ENCODE results near the gene PSMD6. TPM values are rescaled to one million over a fixed set of nuclear protein-coding genes. Genes with fewer than 3 reads are reported as not detected.
A peak's percentile ranks its signal among the peaks of the same experiment; 100 is the strongest.

PSMD6 gene
- total RNA-seq, 1 donor from 2014 or later = 137 TPM

DNA sequence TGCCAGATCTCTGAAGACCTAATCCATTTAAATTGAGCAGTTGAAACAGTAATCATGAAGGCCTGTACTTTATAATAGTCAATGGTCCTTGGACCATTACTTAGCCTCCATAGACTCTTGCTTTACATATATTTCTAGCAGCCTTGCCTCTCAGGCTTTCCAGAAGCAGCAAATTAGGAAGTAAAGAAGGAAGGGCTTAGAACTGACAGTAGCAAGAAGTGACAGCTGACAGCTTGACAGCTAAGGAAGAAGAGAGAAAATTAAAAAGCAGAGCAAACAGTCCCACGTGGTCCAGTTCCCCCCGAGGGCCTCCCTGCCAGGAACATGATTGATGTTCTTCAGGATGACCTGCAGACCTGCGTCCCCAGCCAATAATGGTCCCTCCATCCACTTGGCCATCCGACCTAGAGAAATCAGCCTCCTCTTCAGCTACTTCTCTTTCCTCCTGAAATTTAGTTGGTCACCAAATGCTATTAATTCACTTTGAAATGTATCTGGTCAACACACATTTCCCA lies 15.0 kb upstream of the PSMD6 start:
- H3K4me3 Mint-ChIP-seq = no peak overlapping the region
- intact Hi-C loops (cut with micrococcal nuclease) = no loop called here
- no peak for DNase-seq (ENCODE audit: low spot score)
- H3K27ac Mint-ChIP-seq = no peak overlapping the region
- no peaks in the 10 kb centered on the region for H3K36me3 Mint-ChIP-seq (ENCODE audit: low read depth)
- peaks cover 13% of the 10 kb centered on the region for H3K27me3 Mint-ChIP-seq (ENCODE audit: insufficient read depth)
- H3K9me3 Mint-ChIP-seq = peaks cover 7% of the 10 kb centered on the region
- H3K4me1 Mint-ChIP-seq (ENCODE audit: low read depth) = no peaks in the 10 kb centered on the region

DNA sequence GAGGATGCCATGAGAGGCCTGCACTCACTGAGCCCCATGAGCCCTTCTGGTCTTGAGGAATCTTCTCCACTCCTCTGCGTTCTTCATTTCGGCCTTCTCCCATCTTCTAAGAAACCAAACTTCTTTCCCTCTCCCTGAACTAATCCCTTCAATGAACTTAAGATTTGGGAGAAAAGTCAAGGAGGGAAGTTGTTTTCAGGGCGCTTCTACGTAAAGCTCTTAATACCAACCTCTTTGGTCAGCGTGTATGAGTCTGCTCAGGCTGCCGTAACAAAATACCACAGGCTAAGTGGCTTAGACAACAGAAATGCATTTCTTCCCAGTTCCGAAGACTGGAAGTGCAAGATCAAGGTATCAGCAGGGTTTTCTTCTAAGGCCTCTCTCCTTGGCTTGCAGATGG lies 13.8 kb upstream of the PSMD6 start:
- intact Hi-C loops (cut with micrococcal nuclease) = no loop called here
- no peaks in the 10 kb centered on the region for H3K36me3 Mint-ChIP-seq (ENCODE audit: low read depth)
- peaks cover 7% of the 10 kb centered on the region for H3K9me3 Mint-ChIP-seq
- H3K27ac Mint-ChIP-seq = no peak overlapping the region
- DNase-seq (ENCODE audit: low spot score) = no peak
- H3K4me3 Mint-ChIP-seq = no peak overlapping the region
- peaks cover 11% of the 10 kb centered on the region for H3K27me3 Mint-ChIP-seq (ENCODE audit: insufficient read depth)
- no peaks in the 10 kb centered on the region for H3K4me1 Mint-ChIP-seq (ENCODE audit: low read depth)

DNA sequence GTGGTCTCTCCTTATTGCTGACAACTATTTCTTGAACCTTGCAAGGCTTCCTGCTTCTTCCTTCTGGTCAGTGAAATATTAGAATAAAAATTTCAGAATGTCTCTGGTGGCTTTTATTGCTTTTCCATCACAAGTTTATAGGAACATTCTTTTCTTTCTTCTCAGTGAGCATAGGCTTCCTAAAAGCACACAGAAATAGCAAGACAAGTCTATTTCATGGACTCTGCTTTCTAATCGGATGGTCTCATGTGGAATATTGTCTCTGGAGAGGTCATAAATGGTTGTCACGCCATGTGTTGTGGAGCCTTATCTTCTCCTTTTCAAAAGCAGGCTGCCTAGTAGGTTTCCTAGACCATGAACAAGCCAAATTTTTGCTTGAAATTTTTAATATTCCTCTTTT lies 9.8 kb upstream of the PSMD6 start:
- Mint-ChIP-seq H3K4me3 (no peak overlapping the region), H3K27me3 (ENCODE audit: insufficient read depth) (peaks cover 22% of the 10 kb centered on the region), H3K27ac (no peak overlapping the region), H3K36me3 (ENCODE audit: low read depth) (peaks cover 3% of the 10 kb centered on the region), H3K9me3 (peaks cover 7% of the 10 kb centered on the region), H3K4me1 (ENCODE audit: low read depth) (peaks cover 7% of the 10 kb centered on the region)
- DNase-seq (ENCODE audit: low spot score) = no peak
- intact Hi-C loops (cut with micrococcal nuclease) = loop anchor here (5.0 kb wide), 1 partner anchor 319 kb away; no protein-coding TSS in a partner anchor

DNA sequence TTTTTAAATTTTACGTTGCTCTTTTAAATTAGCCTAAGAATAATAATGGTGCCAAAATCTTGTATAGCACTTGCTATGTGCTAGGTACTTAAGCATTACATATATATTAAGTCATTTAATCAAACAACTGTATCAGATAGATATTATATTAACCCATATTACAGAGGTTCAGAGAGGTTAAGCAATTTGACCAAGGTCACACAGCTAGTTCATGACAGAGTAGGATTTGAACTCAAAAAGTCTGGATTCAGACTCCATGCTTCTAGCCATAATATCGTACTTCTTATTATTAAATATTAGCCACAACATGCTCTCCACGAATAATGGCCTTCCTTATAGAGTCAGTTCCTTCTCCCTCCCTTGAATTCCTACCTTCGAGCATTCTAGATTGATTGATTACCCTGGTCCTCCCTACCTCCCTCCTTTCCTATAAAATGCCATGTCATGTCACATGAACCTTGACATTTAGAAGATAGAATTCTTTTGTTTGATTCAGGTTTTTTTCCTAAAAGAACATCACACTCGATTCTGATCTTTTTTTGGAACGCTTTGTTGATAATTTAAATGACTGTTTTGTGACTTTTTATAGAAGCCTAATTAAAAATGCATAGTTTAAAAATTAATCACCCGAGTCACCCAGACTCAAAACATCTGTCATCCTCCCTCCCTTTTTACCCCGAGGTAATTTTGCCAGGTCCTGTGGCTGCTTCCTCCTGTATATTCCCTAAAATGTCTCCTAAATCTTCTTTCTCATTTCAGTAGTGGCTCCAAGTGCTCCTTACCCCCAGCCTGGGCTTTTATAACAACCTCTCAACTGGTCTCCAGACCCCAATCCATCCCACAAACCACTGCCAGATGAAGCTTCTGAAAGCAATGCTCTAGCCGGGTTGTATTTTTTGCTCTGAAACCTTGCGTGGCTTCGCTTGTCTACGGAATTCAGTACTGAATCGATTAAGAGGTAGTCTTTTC lies 8.5 kb upstream of the PSMD6 start:
- Mint-ChIP-seq H3K36me3 (ENCODE audit: low read depth) (peaks cover 3% of the 10 kb centered on the region), H3K4me1 (ENCODE audit: low read depth) (peaks cover 7% of the 10 kb centered on the region), H3K9me3 (peaks cover 7% of the 10 kb centered on the region), H3K27ac (no peak overlapping the region), H3K27me3 (ENCODE audit: insufficient read depth) (peaks cover 33% of the 10 kb centered on the region), H3K4me3 (no peak overlapping the region)
- intact Hi-C loops (cut with micrococcal nuclease) = loop anchor here (5.0 kb wide), 1 partner anchor 320 kb away; no protein-coding TSS in a partner anchor
- DNase-seq (ENCODE audit: low spot score) = no peak

DNA sequence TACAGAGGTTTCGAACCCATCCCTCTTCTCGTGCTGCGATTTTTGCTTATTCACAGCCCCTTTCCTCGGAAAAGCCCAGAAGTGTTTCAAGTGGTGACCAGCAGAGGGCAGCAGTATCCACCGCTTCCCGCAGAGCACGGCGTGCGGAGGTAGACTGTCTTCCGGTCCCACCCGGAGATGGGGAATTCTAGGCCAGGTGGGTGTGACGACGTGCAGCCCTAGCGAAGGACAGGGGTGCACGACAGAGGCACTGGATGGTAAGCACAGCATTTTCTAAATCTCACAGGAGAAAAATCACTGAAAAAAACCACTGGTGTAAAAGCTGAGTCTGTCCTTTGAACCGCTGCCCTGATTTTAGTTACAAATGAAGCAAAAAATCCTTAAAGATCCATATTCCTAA lies 7.4 kb upstream of the PSMD6 start:
- Mint-ChIP-seq H3K27me3 (ENCODE audit: insufficient read depth) (peaks cover 33% of the 10 kb centered on the region), H3K9me3 (peaks cover 7% of the 10 kb centered on the region), H3K27ac (peak overlapping the region; percentile 49), H3K4me1 (ENCODE audit: low read depth) (peaks cover 7% of the 10 kb centered on the region), H3K36me3 (ENCODE audit: low read depth) (peaks cover 3% of the 10 kb centered on the region), H3K4me3 (peak overlapping the region; percentile 67)
- intact Hi-C loops (cut with micrococcal nuclease) = loop anchor here (1.0 to 5.0 kb wide), 3 partner anchors 322 to 454 kb away; no protein-coding TSS in a partner anchor
- DNase-seq (ENCODE audit: low spot score) = peak; percentile 63

DNA sequence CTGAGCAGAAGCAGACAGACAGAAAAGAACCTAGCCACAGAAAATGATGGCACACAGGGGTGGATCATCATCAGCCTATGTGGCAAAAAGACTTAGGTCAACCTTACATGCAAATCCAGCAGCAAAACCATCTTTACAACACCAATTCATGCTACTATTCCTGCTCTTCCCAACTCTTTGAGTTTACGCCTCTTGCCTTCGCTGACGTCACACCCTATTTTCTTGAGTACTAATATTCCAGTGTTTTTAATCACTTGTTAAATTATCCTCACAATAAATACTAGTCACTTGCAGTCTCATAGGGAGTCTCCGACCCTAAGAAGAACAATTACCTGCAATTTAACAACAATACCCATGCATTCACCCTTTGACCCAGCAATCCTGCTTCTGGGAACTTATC lies 6.0 kb upstream of the PSMD6 start:
- no peak for DNase-seq (ENCODE audit: low spot score)
- intact Hi-C loops (cut with micrococcal nuclease) = loop anchor here (10.0 kb wide), 1 partner anchor 674 kb away; no protein-coding TSS in a partner anchor
- H3K27ac Mint-ChIP-seq = no peak overlapping the region
- H3K27me3 Mint-ChIP-seq (ENCODE audit: insufficient read depth) = peaks cover 27% of the 10 kb centered on the region
- H3K4me1 Mint-ChIP-seq (ENCODE audit: low read depth) = peaks cover 9% of the 10 kb centered on the region
- no peak overlapping the region for H3K4me3 Mint-ChIP-seq
- peaks cover 3% of the 10 kb centered on the region for H3K36me3 Mint-ChIP-seq (ENCODE audit: low read depth)
- H3K9me3 Mint-ChIP-seq = peaks cover 5% of the 10 kb centered on the region

DNA sequence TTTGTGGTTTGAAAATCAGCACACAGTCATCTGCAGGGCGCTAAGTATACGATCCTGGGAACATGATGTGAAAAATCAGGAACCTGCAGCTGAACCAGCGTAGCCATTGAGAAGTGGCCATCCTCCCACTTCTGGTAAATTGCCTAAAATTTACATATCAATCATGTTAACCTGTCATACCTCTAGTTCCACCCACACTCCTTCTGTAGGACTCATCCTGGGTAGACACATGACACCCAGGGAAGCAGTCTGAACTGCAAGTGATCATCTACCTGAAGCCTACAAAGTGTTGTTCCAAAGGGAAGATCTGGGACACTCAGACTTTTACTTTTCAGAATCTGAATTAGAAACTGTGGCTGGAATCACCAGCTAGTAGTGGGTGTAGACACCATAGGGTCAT lies 5.5 kb upstream of the PSMD6 start:
- no peak overlapping the region for H3K4me3 Mint-ChIP-seq
- intact Hi-C loops (cut with micrococcal nuclease) = loop anchor here (10.0 kb wide), 1 partner anchor 674 kb away; no protein-coding TSS in a partner anchor
- H3K9me3 Mint-ChIP-seq = no peaks in the 10 kb centered on the region
- DNase-seq (ENCODE audit: low spot score) = no peak
- H3K27me3 Mint-ChIP-seq (ENCODE audit: insufficient read depth) = peaks cover 27% of the 10 kb centered on the region
- peaks cover 3% of the 10 kb centered on the region for H3K36me3 Mint-ChIP-seq (ENCODE audit: low read depth)
- H3K4me1 Mint-ChIP-seq (ENCODE audit: low read depth) = peaks cover 14% of the 10 kb centered on the region
- no peak overlapping the region for H3K27ac Mint-ChIP-seq

DNA sequence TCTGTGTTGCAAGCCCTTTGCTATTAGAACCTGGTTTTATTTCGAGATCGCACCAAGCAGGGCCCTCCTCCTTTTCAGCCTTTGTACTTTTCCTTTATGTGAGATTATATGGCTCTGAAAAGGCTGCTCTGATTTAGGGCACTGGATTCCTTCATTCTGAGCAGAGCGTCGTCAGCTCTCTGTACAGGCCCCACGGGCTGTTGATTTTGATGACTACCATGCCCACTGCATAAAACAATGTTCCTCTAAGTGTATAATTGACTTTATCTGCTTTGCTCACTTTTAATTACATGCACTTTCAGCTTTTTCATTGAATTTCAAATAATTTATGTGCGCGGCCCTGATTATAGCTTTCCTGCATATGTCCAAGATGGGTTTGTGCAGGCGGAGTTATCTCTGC lies 4.4 kb upstream of the PSMD6 start:
- Mint-ChIP-seq H3K27me3 (ENCODE audit: insufficient read depth) (peaks cover 25% of the 10 kb centered on the region), H3K4me3 (no peak overlapping the region), H3K36me3 (ENCODE audit: low read depth) (peaks cover 3% of the 10 kb centered on the region), H3K4me1 (ENCODE audit: low read depth) (peaks cover 18% of the 10 kb centered on the region), H3K27ac (no peak overlapping the region), H3K9me3 (no peaks in the 10 kb centered on the region)
- intact Hi-C loops (cut with micrococcal nuclease) = loop anchor here (10.0 kb wide), 1 partner anchor 673 kb away; no protein-coding TSS in a partner anchor
- DNase-seq (ENCODE audit: low spot score) = no peak

DNA sequence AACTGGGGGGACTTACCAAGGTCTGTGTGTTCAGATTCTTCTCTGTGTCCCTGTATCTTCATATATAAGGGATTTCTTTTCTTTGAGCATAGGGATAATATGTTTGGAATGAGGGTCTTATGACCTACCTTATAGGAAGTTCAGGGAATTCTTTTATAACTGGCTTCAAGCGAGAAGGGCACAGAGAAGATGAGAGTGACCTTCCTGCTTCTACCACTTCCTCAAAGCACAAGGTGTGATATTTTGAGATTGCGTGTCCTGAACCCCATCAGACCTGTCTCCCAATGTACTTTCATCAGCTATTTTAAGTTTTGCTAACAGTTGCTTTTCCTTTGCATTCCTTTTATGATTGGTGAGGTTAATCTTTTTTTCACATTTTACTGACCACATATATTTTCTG lies 3.1 kb upstream of the PSMD6 start:
- H3K4me1 Mint-ChIP-seq (ENCODE audit: low read depth) = peaks cover 27% of the 10 kb centered on the region

DNA sequence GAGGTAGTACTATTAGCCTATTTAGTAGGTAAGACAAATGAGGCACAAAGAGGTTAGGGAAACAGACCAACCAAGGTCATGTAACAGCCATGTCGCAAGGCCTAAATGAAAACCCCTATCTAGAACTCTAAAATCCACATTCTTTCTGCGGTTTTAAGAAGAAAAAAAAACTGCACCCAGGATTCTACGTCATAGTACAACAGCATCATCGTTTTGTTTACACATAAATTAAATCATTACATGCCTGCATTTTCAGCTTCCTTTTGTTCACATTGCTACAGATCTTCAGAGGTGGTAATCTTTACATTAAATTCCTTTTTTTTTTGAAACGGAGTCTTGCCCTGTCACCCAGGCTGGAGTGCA lies 548 bp upstream of the PSMD6 start:
- no peak for DNase-seq (ENCODE audit: low spot score)
- Mint-ChIP-seq H3K4me3 (peak overlapping the region; percentile 81), H3K27me3 (ENCODE audit: insufficient read depth) (peaks cover 15% of the 10 kb centered on the region), H3K4me1 (ENCODE audit: low read depth) (peaks cover 30% of the 10 kb centered on the region), H3K36me3 (ENCODE audit: low read depth) (peaks cover 26% of the 10 kb centered on the region), H3K27ac (peak overlapping the region; percentile 88), H3K9me3 (no peaks in the 10 kb centered on the region)
- intact Hi-C loops (cut with micrococcal nuclease) = loop anchor here (1.0 to 10.0 kb wide), 5 partner anchors 23 to 669 kb away; partner anchors contain the start of gene SCAANT1

More for the DNA sequence above, 3.1 kb upstream of the PSMD6 start:
- DNase-seq (ENCODE audit: low spot score) = no peak
- peaks cover 15% of the 10 kb centered on the region for H3K36me3 Mint-ChIP-seq (ENCODE audit: low read depth)
- no peak overlapping the region for H3K27ac Mint-ChIP-seq
- no peaks in the 10 kb centered on the region for H3K9me3 Mint-ChIP-seq
- H3K27me3 Mint-ChIP-seq (ENCODE audit: insufficient read depth) = peaks cover 25% of the 10 kb centered on the region
- H3K4me3 Mint-ChIP-seq = no peak overlapping the region
- intact Hi-C loops (cut with micrococcal nuclease) = loop anchor here (10.0 kb wide), 1 partner anchor 672 kb away; no protein-coding TSS in a partner anchor

DNA sequence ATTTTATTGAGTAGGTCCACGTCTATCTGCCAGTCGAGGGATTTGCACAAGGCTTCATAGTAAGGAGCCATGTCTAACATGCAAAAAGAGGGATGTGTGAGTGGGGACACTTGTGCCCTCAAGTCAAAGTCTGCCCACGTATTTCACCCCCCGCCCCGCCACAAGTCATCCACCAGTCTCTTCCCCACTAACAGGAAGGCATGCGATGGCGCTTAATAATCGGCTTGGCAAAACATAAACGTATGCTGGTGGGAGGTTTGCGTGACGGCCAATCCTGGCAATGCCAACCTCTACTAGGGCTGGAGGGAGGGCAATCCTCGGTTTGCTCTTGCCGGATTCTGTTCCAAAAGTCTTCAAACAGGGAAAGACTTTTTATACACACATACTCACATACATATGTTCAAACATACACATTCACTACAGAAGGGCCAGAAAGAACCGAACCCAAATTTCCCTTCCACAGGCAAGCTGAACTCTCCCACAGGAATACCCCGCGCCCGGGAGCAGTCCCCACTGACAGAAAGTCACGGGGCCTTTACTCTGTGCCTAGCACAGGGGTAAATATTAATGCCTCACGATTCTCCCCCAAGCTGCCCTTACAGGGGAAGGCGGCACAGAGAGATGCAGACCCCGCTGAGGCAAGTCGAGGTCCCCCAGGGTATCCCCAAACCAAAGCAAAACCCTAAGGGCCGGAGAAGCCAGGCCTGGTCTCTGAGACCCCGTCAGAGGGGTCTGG lies 675 bp downstream of the PSMD6 start:
- Mint-ChIP-seq H3K27me3 (ENCODE audit: insufficient read depth) (peaks cover 6% of the 10 kb centered on the region), H3K4me1 (ENCODE audit: low read depth) (peaks cover 30% of the 10 kb centered on the region), H3K4me3 (peak overlapping the region; percentile 81), H3K9me3 (no peaks in the 10 kb centered on the region), H3K36me3 (ENCODE audit: low read depth) (peaks cover 31% of the 10 kb centered on the region), H3K27ac (peak overlapping the region; percentile 88)
- intact Hi-C loops (cut with micrococcal nuclease) = loop anchor here (1.0 to 10.0 kb wide), 5 partner anchors 22 to 668 kb away; partner anchors contain the start of gene SCAANT1
- peak; percentile 1 for DNase-seq (ENCODE audit: low spot score)

DNA sequence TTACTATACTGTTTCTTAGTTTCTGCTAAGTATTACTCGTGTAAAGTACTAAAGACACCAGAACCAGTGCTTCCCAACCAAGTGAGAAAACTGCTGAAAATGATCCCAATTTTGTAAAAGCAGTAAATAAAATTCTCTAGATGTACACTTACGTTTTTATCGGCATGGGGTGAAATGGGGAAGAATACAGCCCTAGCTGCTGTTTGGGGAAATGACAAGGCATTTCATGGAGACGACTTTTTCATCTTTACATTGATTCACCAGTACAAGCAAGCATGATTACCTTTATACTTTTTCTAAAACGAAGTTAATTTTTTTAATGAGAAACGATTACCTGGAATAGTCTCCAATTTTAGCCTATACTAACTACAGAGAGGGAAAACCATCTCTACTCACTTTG lies 1.4 kb downstream of the PSMD6 start:
- Mint-ChIP-seq H3K36me3 (ENCODE audit: low read depth) (peaks cover 35% of the 10 kb centered on the region), H3K4me3 (peak overlapping the region; percentile 81), H3K4me1 (ENCODE audit: low read depth) (peaks cover 30% of the 10 kb centered on the region), H3K9me3 (no peaks in the 10 kb centered on the region), H3K27ac (peak overlapping the region; percentile 88), H3K27me3 (ENCODE audit: insufficient read depth) (peaks cover under 1% of the 10 kb centered on the region)
- DNase-seq (ENCODE audit: low spot score) = no peak
- intact Hi-C loops (cut with micrococcal nuclease) = loop anchor here (2.0 to 10.0 kb wide), 2 partner anchors 21 to 667 kb away; no protein-coding TSS in a partner anchor
